Endothelial cell of umbilical vein (primary cell): ENCODE data around the gene DENND1C. TPM values are rescaled to one million over a fixed set of nuclear protein-coding genes. Genes with fewer than 3 reads are reported as not detected.
"Not testable (repeated sequence)": the region's sequence is repeated elsewhere in the genome, so short reads cannot be mapped to it uniquely, and the experiment has no call there.

ENCODE experiments used
- BruUV-seq: library from RNA; stranded (reverse); fragments of 400-500 nt; replicated peaks from 2 replicates; lab custom pipeline; 2021; lab: Mats Ljungman, UMichigan
- CTCF ChIA-PET: fragments of 300-600, 350-600 bp; sonication (Branson Sonifier 250); formaldehyde crosslinking; loops from one replicate; lab custom pipeline; 2021; ENCODE audit warnings: antibody characterized with exemption, inconsistent platforms; lab: Charles Lee
- POLR2A ChIA-PET: fragments of 300-600, 350-600 bp; sonication (Branson Sonifier 250); formaldehyde crosslinking; loops from one replicate; lab custom pipeline; 2021; ENCODE audit warnings: antibody characterized with exemption, inconsistent platforms; lab: Charles Lee
- DNase-seq: peaks from one replicate; pipeline ENCODE4 v3.0.0-alpha.2; 2011; ENCODE audit warnings: low read depth, low spot score
- FAIRE-seq: peaks from 2 replicates; lab custom pipeline; 2011; peaks lifted over from hg19 to GRCh38; lab: Jason Lieb, UNC
- H2AFZ ChIP-seq: 2 replicates; pipeline ENCODE4 v1.6.0; 2012; ENCODE audit warnings: low read depth, low read length, control low read depth, inconsistent platforms
- H3K27ac ChIP-seq: 2 replicates; pipeline ENCODE4 v1.5.1; 2011; ENCODE audit warnings: low read depth, mild to moderate bottlenecking, control low read depth, low read length, moderate library complexity; ENCODE audit not compliant: insufficient read depth
- H3K27me3 ChIP-seq, 2 experiments: 2 replicates each; pipeline versions ENCODE4 v1.6.0 to v1.6.1; 2011; ENCODE audit warnings: low read length in 2 of 2, mixed read lengths in 1 of 2; ENCODE audit not compliant: control insufficient read depth in 2 of 2, insufficient read depth in 2 of 2
- H3K36me3 ChIP-seq, 2 experiments: 2 replicates in 1 of 2; 3 replicates in 1 of 2; pipeline ENCODE4 v1.5.1; 2011; ENCODE audit warnings: low read length in 2 of 2, mild to moderate bottlenecking in 1 of 2, moderate library complexity in 1 of 2; ENCODE audit not compliant: control insufficient read depth in 2 of 2, insufficient read depth in 2 of 2; ENCODE audit errors: extremely low read depth in 1 of 2
- H3K4me1 ChIP-seq: 3 replicates; pipeline ENCODE4 v1.5.1; 2011; ENCODE audit warnings: mild to moderate bottlenecking, low read length; ENCODE audit not compliant: control insufficient read depth, insufficient read depth; ENCODE audit errors: extremely low read depth
- H3K4me2 ChIP-seq: 2 replicates; pipeline ENCODE4 v1.6.1; 2011; ENCODE audit warnings: low read length, control low read depth, mixed read lengths; ENCODE audit not compliant: insufficient read depth
- H3K4me3 ChIP-seq, 3 experiments: fragments of 200-600 bp in 1 of 3; sonication (generic), shearing (Covaris generic) in 1 of 3; replicated peaks in 1 of 3; 2 replicates each; pipeline ENCODE4 v1.5.1; 2011 to 2016; ENCODE audit warnings: control low read depth in 3 of 3, low read length in 3 of 3, mild to moderate bottlenecking in 2 of 3, inconsistent platforms in 1 of 3, low read depth in 1 of 3, moderate library complexity in 1 of 3; ENCODE audit not compliant: insufficient read depth in 1 of 3
- H3K79me2 ChIP-seq: 2 replicates; pipeline ENCODE4 v1.6.0; 2012; ENCODE audit warnings: low read length, inconsistent platforms; ENCODE audit not compliant: control insufficient read depth, insufficient read depth
- H3K9ac ChIP-seq: replicated peaks from 2 replicates; pipeline ENCODE3; 2011; ENCODE audit warnings: low read length, control low read depth; ENCODE audit not compliant: insufficient read depth; ENCODE audit errors: extremely low read depth
- H3K9me1 ChIP-seq: replicated peaks from 3 replicates; pipeline ENCODE4 v1.6.0; 2011; ENCODE audit warnings: mild to moderate bottlenecking, low read length; ENCODE audit not compliant: control insufficient read depth, insufficient read depth; ENCODE audit errors: extremely low read depth
- H3K9me3 ChIP-seq: replicated peaks from 2 replicates; pipeline ENCODE4 v1.5.1; 2012; ENCODE audit warnings: low read length, inconsistent platforms; ENCODE audit not compliant: control insufficient read depth, insufficient read depth
- H4K20me1 ChIP-seq: replicated peaks from 2 replicates; pipeline ENCODE3; 2011; ENCODE audit warnings: mild to moderate bottlenecking, low read length; ENCODE audit not compliant: control insufficient read depth, insufficient read depth; ENCODE audit errors: extremely low read depth
- EZH2 ChIP-seq: IDR thresholded peaks from 2 replicates; pipeline ENCODE4 v1.6.1; 2012; ENCODE audit warnings: borderline replicate concordance, low read depth, mild to moderate bottlenecking, moderate library complexity, low read length, inconsistent platforms; ENCODE audit not compliant: severe bottlenecking
- FOS ChIP-seq: IDR thresholded peaks from 2 replicates; pipeline ENCODE4 v1.6.1; 2011; ENCODE audit warnings: mild to moderate bottlenecking, low read length, moderate library complexity, borderline replicate concordance; ENCODE audit not compliant: insufficient read depth
- GATA2 ChIP-seq: IDR thresholded peaks from 2 replicates; pipeline ENCODE4 v1.7.0; 2011; ENCODE audit warnings: low read depth, mild to moderate bottlenecking, moderate library complexity, mixed read lengths, low read length; ENCODE audit not compliant: insufficient read length, insufficient read depth
- JUN ChIP-seq: IDR thresholded peaks from 2 replicates; pipeline ENCODE4 v1.6.1; 2011; ENCODE audit warnings: borderline replicate concordance, low read depth; ENCODE audit not compliant: insufficient read length, insufficient read depth
- MYC ChIP-seq: IDR thresholded peaks from one replicate; pipeline ENCODE4 v1.6.1; 2011; ENCODE audit warnings: mild to moderate bottlenecking, low read depth, low read length
- POLR2A ChIP-seq: IDR thresholded peaks from 2 replicates; pipeline ENCODE4 v1.6.1; 2012; ENCODE audit warnings: low read depth, mild to moderate bottlenecking, control low read depth, low read length
- POLR2AphosphoS5 ChIP-seq: IDR thresholded peaks from 2 replicates; pipeline ENCODE4 v1.6.1; 2012; ENCODE audit warnings: low read depth, mild to moderate bottlenecking, control low read depth, low read length, moderate library complexity; ENCODE audit not compliant: insufficient read depth
- dilution Hi-C: fragments of 300-500 bp; cut with MboI; formaldehyde crosslinking; loops from one replicate; pipeline ENCODE4 v1.15.0; 2019; ENCODE audit warnings: low sequenced_read_pairs; ENCODE audit not compliant: extremely low pct_ligation_motif_present
- intact Hi-C: fragments of 100-400 bp; cut with micrococcal nuclease; formaldehyde crosslinking; loops from one replicate; pipeline ENCODE4 v1.10.0; 2022
- polyA plus RNA-seq, 4 experiments: library from polyadenylated mRNA; depleted of rRNA in 3 of 4; stranded (reverse) in 3 of 4; unstranded in 1 of 4; fragments of >200 nt; gene quantifications; 2 replicates each; pipeline versions ENCODE4 v1.2.1 to v1.2.3, GENCODE V29; 2011 to 2012; ENCODE audit warnings: missing spikeins in 1 of 4
- total RNA-seq: library from RNA; stranded (reverse); gene quantifications from 2 replicates; pipeline ENCODE4 v1.2.3, GENCODE V29; 2021
- TF ChIP-seq, protein P1 (sequence below): IDR thresholded peaks from 2 replicates; pipeline ENCODE4 v1.6.1; 2011; ENCODE audit not compliant: insufficient read depth, insufficient read length
- TF ChIP-seq, protein P2 (sequence below), 2 donors: IDR thresholded peaks; 1 replicate in 1 of 2; 2 replicates in 1 of 2; pipeline ENCODE4 v1.5.1; 2011; ENCODE audit warnings: low read length in 2 of 2, mild to moderate bottlenecking in 2 of 2, moderate library complexity in 2 of 2, control low read depth in 1 of 2, inconsistent platforms in 1 of 2, low read depth in 1 of 2; ENCODE audit not compliant: insufficient read depth in 1 of 2; ENCODE audit errors: extremely low read depth in 1 of 2

DENND1C gene
- total and polyA plus RNA-seq, 2 donors (not counting 3 experiments of a cell fraction or from before 2014, with no cell fraction given) = not detected

DNA sequence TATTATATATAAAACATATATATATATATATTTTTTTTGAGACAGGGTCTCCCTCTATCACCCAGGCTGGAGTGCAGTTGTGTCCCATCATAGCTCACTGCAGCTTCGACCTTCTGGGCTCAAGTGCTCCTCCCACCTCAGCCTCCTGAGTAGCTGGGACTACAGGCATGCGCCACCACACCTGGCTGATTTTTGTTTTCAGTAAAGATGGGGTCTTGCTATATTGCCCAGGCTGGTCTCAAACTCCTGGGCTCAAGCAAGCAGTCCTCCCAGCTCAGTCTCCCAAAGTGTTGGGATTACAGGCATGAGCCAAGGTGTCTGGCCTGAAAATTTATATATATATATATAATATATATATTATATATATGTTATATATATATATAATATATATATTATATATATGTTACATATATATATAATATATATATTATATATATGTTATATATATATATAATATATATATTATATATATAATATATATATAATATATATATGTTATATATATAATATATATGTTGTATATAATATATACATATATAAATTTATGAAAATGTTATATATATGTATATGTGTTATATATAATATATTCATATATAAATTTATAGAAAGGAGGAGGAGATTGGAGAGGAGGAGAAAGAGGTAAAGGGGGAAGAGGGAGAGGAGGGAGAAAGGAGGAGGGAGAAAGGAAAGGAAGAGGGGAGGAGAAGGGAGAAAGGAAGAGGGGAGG, 52.7 kb downstream of the DENND1C start:
- FAIRE-seq, H3K9ac ChIP-seq, BruUV-seq, H3K4me3 ChIP-seq, H3K4me2 ChIP-seq, H3K9me3 ChIP-seq, H3K4me1 ChIP-seq, CTCF ChIA-PET, H3K79me2 ChIP-seq, DNase-seq, POLR2A ChIA-PET, H3K36me3 ChIP-seq, H3K27me3 ChIP-seq, H3K27ac ChIP-seq, H2AFZ ChIP-seq, H3K9me1 ChIP-seq, H4K20me1 ChIP-seq, dilution Hi-C loops: not testable (repeated sequence)
- intact Hi-C loops = loop anchor here (10.0 kb wide), 2 partner anchors 264 to 306 kb away; partner anchors contain the start of genes GPR108 and TRIP10

GRCh38 chr19:6427131-6427530, 54.5 kb downstream of the DENND1C start:
- Histone ChIP-seq H4K20me1 (peaks cover 3% of the 10 kb centered on the region), H3K79me2 (peaks cover 21% of the 10 kb centered on the region), H3K9me1 (no peaks in the 10 kb centered on the region), H3K4me2 (no peak overlapping the region), H3K4me1 (peaks cover 8% of the 10 kb centered on the region), H2AFZ (no peak overlapping the region), H3K36me3 (no peaks in the 10 kb centered on the region), H3K27me3 (no peaks in the 10 kb centered on the region), H3K9me3 (no peaks in the 10 kb centered on the region), H3K27ac (no peak overlapping the region), H3K4me3 (no peak overlapping the region), H3K9ac (no peak overlapping the region)
- dilution Hi-C loops = no loop called here
- DNase-seq (no peak), FAIRE-seq (no peak)
- no TSS peak for BruUV-seq
- ChIA-PET POLR2A (no interaction called here), CTCF (no interaction called here)
- TF ChIP-seq, protein P1, sequence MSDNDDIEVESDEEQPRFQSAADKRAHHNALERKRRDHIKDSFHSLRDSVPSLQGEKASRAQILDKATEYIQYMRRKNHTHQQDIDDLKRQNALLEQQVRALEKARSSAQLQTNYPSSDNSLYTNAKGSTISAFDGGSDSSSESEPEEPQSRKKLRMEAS = no peak
- TF ChIP-seq POLR2A (no peak), JUN (no peak), FOS (no peak), GATA2 (no peak), MYC (no peak), POLR2AphosphoS5 (no peak), EZH2 (no peak)
- TF ChIP-seq, protein P2, sequence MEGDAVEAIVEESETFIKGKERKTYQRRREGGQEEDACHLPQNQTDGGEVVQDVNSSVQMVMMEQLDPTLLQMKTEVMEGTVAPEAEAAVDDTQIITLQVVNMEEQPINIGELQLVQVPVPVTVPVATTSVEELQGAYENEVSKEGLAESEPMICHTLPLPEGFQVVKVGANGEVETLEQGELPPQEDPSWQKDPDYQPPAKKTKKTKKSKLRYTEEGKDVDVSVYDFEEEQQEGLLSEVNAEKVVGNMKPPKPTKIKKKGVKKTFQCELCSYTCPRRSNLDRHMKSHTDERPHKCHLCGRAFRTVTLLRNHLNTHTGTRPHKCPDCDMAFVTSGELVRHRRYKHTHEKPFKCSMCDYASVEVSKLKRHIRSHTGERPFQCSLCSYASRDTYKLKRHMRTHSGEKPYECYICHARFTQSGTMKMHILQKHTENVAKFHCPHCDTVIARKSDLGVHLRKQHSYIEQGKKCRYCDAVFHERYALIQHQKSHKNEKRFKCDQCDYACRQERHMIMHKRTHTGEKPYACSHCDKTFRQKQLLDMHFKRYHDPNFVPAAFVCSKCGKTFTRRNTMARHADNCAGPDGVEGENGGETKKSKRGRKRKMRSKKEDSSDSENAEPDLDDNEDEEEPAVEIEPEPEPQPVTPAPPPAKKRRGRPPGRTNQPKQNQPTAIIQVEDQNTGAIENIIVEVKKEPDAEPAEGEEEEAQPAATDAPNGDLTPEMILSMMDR (IDR thresholded peaks at IDR 0.05; ENCODE audit: extremely low read depth in 1 of 2, insufficient read depth in 1 of 2, low read depth in 1 of 2, low read length in 2 of 2) = no peak
- intact Hi-C loops = loop anchor here (10.0 kb wide), 2 partner anchors 262 to 308 kb away; partner anchors contain the start of genes GPR108 and TRIP10
